Mesenteric fat pad (tissue), 1 donor: ENCODE data around the gene FAM210A. TPM values are rescaled to one million over a fixed set of nuclear protein-coding genes. Genes with fewer than 3 reads are reported as not detected.
"Not testable (repeated sequence)": the region's sequence is repeated elsewhere in the genome, so short reads cannot be mapped to it uniquely, and the experiment has no call there.

Experiments
- DNase-seq: peaks from one replicate; pipeline ENCODE4 v3.0.0-alpha.2; 2020; ENCODE audit warnings: low spot score
- long read RNA-seq: library from polyadenylated mRNA; unstranded; transcript quantifications from one replicate; pipeline ENCODE4 v2.0.0, GENCODE V29; 2020
- total RNA-seq: library from RNA; stranded (reverse); fragmentation: NEBNext Ultra II Directional; extraction: Animal tissue kit (Norgen Biotek cat#: 25700); gene quantifications from one replicate; pipeline ENCODE4 v1.2.1, GENCODE V29; 2021
- donor health status: DM: yes; HTN: yes; CAD: no.

The FAM210A gene, protein sequence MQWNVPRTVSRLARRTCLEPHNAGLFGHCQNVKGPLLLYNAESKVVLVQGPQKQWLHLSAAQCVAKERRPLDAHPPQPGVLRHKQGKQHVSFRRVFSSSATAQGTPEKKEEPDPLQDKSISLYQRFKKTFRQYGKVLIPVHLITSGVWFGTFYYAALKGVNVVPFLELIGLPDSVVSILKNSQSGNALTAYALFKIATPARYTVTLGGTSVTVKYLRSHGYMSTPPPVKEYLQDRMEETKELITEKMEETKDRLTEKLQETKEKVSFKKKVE
- total RNA-seq = 17.3 TPM
- long read RNA-seq, full-length matches to known transcripts = 22 of 32 reads
- long read RNA-seq, partial matches to known transcripts = 1 of 32 reads
- long read RNA-seq, other reads (novel, unspliced or antisense) = 9 of 32 reads

DNA sequence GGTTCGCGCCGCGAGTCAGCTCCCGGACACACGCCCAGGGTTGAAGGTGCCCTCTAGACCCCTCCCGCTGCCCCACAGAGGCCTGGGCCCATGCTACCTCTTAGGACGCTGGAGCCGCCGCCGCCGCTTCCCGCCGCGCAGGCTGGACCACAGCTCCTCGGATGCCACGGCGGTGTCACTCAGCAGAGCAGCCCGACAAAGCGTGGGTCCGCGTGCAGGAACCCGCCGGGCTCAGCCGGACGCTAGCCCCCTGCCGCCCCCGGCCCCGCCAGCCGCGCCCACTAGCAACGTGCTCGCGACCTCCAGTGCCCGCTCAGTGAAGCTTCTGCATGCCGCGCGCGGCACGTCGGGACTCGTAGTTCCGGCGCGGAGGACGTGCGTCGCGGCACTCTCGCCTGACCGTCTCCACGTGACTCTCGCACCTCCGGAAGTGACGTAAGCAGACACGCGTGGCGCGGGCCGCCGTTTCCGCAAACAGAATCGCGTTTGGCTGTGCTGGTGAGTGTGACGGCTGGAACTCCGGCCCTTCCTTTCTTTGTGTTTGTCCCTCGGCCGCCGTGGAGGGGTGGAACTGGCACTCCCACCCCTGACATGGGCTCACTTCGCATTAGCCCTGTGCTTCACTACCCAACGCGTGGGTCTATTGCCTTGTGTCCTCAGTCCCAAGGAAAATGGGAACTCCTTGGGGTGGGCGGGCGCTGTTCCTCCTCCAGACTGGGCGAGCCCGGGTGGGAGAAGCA is at the start of gene FAM210A, which contains the start of gene RNMT:
FAM210A (minus strand) TSS at position 327 of the 740 bp plus-strand sequence. CDS start 44,481 bp downstream, outside the sequence.
RNMT (plus strand) TSS at position 442 of the 740 bp plus-strand sequence. CDS start 4,845 bp downstream, outside the sequence.
- peak; percentile 99 for DNase-seq

DNA sequence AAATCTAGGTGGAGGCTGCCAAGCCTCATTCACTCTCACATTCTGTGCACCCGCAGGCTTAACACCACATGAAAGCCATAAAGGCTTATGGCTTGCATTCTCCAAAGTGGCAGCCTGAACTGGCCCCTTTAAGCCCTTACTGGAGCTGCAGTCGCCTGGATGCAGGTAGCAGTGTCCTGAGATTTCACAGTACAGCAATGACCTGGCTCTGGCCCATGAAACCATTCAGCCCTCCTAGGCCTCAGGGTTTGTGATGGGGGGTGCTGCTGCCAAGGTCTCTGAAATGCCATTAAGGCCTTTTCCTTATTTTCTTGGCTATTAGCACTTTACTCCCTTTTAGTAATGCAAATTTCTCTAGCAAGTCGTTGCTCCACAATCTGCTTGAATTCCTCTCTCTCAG is 48.7 kb upstream of the FAM210A start:
- DNase-seq = no peak

DNA sequence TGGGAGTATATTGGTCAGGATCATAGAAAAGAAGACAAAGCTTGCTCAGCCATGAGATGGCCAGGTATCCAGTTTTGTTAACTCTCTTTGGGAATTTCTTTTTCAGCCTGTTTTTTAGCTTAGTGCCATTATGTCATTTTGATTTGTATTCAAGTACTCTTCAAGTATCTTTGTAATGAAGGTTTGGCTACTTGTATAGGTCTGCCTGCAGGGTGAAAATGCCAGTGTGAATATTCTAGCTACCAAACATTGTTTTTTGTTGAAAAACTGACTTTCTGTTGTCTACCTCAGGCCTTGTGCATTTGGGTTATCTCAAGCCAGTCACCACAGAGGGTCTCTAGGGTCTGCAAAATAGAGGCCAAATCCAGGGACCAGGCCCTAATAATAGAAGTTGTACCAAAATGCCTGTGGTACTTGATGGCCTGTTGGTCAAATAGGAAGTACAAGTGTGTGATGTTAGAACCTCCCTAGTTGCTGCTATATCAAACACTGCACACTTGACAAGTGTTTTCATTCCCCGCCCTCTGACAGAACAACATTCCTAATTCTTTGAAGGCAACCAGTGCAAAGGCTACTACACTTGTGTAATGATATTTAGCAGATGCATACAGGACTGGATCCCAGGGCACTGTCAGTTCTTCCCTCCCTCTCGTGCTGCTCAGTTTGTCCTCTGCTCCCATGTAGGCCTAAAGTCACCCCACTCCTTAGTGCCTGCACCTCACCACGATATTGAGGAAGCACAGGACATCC is 36.5 kb upstream of the FAM210A start:
- DNase-seq = no peak

DNA sequence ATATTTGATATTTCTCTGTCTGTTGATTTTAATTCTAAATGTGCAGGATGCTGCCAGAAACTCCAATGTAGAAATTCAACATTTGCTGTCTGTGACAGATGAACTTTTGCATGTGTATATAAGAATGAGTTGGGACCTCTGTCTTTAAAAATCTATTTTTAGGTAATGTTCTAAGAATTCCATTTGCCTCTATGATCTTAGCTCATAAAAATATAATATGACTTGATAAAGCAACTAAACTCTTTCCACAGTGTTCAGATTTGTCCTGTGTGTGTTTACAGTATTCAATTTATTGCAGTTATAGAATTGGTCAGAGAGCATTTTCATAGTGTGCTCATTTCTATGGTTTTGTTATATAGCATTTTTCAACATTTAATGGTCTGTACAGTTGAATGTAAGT is 33.7 kb upstream of the FAM210A start:
- no peak for DNase-seq

DNA sequence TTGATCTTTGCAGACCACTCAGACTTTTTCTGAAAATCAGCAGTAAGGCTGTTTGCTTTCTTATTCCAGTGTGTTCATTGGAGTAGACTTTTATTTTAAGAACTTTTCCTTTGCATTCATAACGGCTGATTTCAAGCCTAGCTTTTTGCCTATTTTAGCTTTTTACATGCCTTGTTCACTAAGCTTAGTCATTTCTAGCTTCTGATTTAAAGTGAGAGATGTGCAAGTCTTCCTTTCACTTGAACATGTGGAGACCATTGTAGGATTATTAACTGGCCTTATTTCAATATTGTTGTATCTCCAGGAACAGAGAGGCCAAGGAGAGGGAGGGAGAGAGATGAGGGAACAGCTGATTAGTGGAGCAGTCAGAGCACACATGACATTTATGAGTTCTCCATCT is 32.3 kb upstream of the FAM210A start:
- DNase-seq = no peak

DNA sequence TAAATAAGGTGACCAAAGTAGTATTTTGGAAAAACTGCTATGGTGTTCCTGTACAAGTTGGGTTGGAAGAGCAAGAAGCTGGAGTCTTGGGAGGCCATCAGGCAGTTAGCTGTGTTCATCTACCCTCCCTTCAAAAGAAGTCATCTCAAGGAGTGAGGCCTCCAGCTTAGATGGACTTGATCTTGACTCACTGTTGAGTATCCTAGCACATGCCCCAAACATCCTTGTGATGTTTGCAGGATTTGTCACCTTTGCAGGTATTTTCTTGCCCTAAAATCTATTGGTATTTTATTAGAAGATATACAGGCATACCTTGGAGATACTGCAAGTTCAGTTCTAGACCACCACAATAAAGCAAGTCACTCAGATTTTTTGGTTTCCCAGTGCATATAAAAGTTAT is 30.3 kb upstream of the FAM210A start:
- no peak for DNase-seq

DNA sequence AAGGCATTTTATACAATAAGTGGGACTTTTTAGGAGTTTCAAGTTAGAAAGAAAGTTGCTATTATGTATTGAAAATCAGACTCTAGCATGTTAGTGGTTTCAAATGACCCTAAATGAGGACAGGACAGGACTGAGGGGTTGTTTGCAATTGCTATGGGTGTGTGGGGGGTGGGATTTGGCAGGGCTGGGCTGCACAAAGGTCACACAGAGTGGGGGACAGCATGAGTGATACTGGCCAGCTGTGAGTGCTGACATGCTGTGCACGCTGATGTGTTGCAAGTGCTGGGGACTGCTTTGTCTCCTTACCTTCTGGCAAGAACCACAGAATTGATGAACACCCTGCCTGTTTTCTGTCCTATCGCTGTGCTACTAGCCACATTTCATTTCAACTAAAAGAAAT is 29.9 kb upstream of the FAM210A start:
- DNase-seq = no peak

DNA sequence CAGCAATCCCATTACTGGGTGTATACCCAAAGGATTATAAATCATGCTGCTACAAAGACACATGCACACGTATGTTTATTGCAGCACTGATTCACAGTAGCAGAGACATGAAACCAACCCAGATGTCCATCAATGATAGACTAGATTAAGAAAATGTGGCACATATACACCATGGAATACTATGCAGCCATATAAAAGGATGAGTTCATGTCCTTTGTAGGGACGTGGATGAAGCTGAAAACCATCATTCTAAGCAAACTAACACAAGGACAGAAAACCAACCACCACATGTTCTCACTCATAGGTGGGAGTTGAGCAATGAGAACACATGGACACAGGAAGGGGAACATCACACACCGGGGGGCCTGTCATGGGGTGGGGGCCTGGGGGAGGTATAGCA is 25.2 kb upstream of the FAM210A start:
- not testable (repeated sequence) for DNase-seq

DNA sequence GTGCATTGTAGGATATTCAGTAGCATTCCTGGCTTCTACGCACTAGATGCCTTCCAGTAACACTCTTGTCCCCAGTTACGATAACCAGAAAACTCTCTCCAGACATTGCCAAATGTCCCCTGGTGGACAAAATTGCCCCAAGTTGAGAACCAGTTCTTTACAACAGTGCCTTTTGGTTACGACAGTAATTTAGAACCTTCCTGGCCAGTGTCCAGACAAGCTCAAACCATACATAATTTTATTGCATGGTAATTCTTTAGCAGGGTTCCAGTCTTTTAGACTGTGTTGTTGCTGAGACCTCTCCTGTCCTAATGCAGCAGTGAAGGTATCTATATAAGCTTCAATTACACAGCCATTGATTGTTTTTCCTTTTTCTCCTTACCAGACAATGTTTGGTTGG is 20.3 kb upstream of the FAM210A start:
- no peak for DNase-seq

DNA sequence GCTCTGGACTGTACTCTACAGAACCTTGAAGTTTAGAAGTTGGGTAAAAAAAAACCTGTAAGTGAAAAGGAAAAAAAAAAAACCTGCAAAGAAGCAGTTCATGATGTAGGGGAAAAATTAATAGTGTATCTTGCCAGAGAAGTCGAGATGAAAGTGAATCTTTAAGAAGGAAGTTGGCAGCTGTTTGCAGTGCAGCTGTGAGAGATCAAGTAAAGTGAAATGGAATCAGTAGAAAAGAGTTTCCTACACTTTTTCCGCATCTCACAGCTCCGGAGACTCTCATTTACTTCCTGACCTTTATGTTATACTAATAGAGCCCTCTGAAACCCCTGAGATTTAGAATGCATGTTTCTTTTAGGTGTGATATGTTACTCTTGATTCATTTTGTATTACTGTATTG is 19.3 kb upstream of the FAM210A start:
- DNase-seq = no peak

DNA sequence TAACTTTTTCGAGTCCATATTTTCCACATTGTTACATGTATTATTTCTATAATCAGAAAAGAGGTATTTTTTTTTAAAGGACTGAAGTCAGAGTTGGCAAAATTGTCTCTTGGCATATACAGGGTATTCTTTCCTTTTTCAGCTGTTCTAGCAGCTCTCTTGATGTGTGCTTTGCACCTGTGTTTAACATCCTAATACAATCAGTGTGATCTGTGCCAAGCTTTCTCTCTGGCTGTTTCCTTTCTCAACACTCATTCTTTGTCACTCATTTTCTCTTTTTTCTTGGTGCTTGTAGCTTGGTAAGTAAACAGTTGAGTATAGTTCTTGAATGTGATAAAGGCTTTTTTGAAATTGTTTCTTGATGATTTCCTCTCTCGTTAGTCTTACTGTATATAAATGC is 9.3 kb upstream of the FAM210A start:
- no peak for DNase-seq

DNA sequence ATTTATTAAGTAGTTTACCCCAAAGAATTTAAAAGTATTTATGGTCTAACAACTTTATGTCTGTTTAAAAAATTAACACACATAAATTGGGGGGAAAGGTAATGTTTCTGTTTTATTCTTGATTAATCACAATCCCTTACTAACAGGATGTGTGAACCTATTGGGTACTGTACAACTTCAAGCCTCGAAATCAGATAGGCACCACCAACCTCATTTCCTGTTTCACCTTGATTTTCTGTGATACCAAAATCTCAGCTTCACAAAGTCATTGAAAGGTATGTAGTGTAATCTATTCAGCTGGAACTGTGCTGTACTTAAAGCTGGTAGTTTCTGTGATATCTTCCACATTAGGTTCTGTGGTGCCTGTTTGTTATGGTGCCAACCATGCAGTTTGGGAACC is 4.1 kb upstream of the FAM210A start:
- DNase-seq = no peak

DNA sequence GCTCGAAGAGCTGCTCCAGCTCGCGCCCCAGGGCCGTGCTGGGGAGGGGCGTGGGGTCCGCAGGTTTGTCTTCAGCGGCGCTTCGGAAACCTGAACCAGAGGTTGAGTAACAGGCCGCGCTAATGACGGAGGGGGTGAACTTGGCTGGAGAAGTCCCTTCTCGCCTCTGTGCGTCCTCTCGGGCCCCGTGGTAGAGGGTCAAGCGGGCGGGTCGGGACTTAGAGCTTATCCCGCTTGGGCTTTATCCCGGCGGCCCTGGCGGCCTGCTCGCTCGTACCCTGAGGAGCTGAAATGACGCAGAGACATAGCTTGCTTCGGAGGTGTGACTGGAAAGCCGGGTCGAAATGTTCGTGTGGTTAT is 594 bp upstream of the FAM210A start:
- DNase-seq = no peak

DNA sequence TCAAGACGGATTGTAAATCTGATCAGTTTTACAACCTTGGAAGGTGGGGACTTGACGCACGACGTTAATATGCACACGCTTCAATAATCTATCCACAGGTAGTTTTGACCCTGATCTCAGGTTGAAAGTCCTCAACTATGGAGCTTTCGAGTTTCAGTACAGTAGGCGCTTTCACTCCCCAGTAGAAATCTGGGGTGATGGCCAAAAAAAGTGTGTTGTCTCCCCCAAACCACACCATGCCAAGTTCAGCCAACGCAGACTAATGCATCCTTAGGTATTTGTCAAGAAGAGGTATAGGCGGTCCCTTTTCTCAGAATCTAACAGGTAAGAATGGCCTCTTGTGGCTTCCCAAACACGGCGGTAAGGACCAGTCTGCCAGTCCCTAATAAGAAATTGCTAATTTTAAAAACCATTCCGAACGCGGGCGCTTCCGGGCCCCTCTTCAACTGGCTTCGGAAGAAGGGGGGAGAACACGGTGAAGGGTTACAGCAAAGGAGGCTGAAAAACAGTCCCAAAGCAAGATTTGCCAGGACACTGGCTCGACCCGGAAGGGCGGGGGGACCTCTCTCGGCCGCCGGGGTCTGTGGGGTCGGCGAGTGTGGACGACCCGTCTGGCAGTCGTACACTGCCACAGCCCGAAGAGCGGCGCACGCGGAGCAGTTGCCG is 659 bp downstream of the FAM210A start:
- DNase-seq = no peak

DNA sequence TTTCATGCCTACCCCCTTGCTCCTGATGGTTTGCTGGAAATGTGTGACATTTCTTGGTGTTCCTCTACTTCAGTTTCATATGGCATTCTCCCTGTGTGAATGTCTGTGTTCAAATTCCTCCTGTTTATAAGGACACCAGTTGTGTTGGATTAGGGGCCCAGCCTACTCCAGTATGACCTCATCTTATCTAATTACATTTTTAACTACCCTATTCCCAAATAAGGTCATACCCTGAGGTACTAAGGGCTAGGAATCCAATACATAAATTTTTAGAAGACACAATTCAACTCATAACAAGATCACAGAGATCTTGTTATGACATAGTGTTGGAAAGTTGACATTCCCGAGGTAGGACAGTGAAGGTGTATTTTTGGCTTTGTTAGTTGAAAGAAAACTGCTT is 5.5 kb downstream of the FAM210A start:
- no peak for DNase-seq

DNA sequence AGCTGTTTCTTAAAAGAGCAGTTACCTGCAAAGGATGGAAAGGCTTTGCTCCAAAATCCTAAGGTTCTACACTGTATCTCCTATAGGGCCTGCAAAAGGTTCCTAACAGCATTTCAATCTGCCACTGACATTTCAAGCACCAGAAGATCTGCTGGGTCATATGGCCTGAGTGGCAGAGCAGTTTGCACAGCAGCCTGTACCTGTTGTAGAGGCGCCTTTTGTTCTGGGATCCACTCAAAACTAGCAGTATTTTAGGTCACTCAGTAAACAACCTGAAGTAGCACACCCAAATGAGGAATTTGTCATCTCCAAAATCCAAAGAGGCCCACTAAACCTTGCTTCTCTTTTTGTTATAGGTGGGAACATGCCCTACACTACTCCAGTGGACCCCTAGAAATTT is 6.2 kb downstream of the FAM210A start:
- DNase-seq = no peak

DNA sequence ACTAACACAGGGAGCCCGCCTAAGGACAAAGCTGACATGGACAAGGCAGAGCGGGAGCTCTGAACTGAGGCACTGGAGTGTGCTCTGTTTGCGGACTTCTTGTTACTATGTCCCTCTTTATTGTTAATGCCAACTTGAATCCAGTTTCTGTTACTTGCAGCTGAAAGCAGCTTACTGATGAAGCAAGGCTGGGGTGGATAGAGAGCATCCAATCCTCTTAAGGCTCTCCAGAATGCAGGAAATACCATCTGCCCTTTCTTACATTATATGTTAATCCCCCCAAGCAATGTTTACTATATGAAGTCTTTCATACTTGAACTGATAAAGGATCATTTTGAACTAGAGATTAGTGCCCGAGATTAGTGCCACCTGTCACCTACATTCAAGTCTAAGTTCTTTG is 9.4 kb downstream of the FAM210A start:
- DNase-seq = no peak

DNA sequence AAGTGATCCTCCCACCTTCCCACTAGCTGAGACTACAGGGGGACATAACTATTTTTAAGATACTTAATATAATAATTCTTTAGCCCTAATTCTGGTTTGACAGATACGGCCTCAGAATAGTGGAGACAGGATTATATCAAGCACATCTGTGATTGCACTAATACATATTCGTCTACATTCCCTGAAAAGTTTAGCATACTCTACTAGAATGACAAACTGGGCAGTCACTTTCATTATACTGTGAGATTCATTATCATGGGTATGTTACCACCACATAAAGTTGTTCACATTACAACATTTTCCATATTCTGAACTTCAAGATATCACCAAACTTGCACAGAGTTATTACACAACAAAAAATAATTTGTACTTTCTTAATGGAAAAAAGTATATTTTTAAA is 11.0 kb downstream of the FAM210A start:
- no peak for DNase-seq

DNA sequence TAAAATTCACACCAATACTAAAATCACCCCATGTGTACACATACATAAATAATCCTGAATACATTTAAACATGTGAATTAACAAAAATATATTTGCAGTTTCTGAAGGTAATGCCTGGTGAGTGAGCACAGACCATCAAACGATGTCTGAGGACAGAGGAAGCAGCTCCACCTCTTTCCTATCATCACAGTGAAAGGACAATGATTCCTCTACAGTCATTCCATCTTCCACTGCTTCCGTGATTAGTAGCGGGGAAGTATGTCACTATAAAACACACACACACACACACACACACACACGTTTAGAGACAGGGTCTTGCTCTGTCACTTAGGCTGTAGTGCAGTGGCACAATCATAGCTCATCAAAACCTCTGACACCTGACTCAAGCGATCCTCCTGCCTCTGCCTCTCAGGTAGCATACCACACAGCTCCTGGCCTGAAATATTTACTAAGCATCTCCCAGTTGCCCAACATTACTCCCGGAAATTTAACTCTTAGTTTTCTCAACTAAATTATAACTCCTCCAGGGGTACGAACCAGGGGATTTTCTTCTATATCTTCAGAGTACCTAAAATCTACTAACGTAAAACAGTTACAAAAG is 12.8 kb downstream of the FAM210A start:
- DNase-seq = no peak

DNA sequence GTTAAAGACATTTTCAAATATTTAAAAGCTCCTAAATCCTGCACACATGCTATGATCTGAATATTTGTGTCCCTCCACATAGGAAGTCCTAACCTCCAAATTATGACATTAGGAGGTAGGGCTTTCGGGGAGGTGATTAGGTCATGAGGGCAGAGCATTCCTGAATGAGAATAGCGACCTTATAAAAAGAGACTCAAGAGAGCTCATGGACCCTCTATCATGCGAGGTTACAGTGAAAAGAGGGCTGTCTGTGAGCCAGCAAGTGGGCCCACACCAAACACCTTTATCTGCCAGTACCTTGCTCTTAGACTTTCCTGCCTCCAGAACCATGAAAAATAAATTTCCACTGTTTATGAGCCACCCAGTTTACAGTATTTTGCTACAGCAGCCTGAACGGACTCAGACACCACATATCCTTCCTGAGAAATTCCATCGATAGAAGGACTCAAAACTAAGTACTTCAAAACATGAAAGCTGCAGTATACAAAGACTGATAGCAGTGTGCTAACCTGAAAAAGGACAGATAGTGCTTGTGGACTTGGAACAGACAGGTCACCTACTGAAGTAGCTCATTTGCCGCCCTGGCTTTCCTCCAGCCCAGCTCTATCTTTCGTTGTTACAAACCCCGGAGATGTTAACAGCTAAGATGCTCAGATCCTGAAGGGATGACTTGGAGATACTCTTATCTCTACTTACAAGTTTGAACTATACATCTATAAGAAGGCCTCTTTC is 13.8 kb downstream of the FAM210A start:
- DNase-seq = no peak
